Adrenal gland (tissue), 5 donors: ENCODE results near the gene SFTA2.

ENCODE experiments used
- POLR2A ChIP-seq, 2 donors: fragments of 450-650 bp; IDR thresholded peaks; one replicate each; pipeline ENCODE4 v1.6.1; 2017; ENCODE audit warnings: antibody characterized with exemption in 2 of 2, mild to moderate bottlenecking in 2 of 2, moderate library complexity in 1 of 2
- TF ChIP-seq, protein P1 (sequence below), 6 experiments: fragments of 450-650 bp in 4 of 6; fragments of 200-600 bp in 2 of 6; sonication (generic) in 1 of 6; IDR thresholded peaks; 1 replicate in 5 of 6; 2 replicates in 1 of 6; pipeline versions ENCODE4 v1.5.1 to v1.8.0; 2016 to 2021; ENCODE audit warnings: antibody characterized with exemption in 6 of 6, mild to moderate bottlenecking in 2 of 6, moderate library complexity in 1 of 6
- donor health status: DM: no; HTN: no; CAD: no.

DNA sequence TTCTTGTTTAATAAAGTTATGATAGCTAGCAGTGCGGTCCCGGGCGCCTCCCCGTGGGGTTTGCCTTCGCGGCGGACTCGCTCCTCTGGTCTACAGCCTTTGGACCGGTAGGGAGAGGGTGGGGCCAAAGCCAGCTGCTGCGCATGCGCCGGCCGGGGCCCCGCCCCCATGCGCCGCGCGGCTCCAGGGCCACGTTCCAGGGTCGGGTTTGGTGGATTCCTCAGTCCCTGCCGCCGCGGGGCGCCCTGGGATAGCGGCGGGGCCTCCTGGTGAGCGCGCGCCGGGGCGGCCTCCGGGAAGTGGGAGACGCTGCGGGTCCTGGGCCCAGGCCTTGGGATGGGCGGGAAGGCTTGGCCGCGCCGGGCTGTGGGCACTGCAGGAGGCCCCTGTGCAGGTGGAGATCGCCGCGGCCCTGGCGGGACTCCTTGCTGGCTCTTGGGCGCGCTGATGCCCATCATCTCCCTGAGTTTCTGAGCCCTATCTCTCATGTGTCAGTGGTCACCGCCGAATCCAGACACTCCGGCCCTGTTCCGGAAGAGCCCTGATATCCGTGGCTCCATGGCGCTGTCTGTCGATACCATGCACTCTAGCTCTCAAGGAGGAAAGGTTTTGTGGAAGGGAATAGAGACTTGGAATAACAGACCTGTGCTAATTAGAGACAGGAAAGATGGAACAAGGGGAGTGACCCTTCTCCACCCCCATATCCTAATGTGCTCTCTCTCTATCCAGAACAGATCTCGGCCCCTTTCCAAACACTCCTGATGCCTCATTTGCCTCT, 17.7 kb downstream of the SFTA2 start, which contains the start of gene VARS2:
- TF ChIP-seq, protein P1, sequence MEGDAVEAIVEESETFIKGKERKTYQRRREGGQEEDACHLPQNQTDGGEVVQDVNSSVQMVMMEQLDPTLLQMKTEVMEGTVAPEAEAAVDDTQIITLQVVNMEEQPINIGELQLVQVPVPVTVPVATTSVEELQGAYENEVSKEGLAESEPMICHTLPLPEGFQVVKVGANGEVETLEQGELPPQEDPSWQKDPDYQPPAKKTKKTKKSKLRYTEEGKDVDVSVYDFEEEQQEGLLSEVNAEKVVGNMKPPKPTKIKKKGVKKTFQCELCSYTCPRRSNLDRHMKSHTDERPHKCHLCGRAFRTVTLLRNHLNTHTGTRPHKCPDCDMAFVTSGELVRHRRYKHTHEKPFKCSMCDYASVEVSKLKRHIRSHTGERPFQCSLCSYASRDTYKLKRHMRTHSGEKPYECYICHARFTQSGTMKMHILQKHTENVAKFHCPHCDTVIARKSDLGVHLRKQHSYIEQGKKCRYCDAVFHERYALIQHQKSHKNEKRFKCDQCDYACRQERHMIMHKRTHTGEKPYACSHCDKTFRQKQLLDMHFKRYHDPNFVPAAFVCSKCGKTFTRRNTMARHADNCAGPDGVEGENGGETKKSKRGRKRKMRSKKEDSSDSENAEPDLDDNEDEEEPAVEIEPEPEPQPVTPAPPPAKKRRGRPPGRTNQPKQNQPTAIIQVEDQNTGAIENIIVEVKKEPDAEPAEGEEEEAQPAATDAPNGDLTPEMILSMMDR (IDR thresholded peaks at IDR 0.05) = peak in 5 of 6 experiments; percentile 28 to 42 (median 34)
- TF ChIP-seq POLR2A (IDR thresholded peaks at IDR 0.05) = peak; percentile 89 to 91
